K562 (cell line): Measurements from ENCODE around the gene SOBP. TPM values are rescaled to one million over a fixed set of nuclear protein-coding genes. Genes with fewer than 3 reads are reported as not detected.

Experiments
- ATAC-seq: fragments of 200-7000 bp; cut with Tn5 transposase; 3 replicates; pipeline ENCODE4 v1.9.1; 2020; ENCODE audit warnings: moderate library complexity
- BruUV-seq: library from RNA; stranded (reverse); fragments of 400-500 nt; replicated peaks from 2 replicates; lab custom pipeline; 2021; lab: Mats Ljungman, UMichigan
- CTCF ChIA-PET: fragments of 300-600 bp; formaldehyde crosslinking; extraction: SDS; loops from one replicate; lab custom pipeline; 2021; ENCODE audit warnings: low intra/inter-chr PET ratio; lab: Yijun Ruan, JAX
- POLR2A ChIA-PET: fragments of 300-600, 350-650 bp; sonication (Branson Sonifier 250); formaldehyde crosslinking; extraction: SDS; loops from one replicate; lab custom pipeline; 2021; ENCODE audit warnings: antibody characterized with exemption, inconsistent platforms; lab: Yijun Ruan, JAX
- DNase-seq, 4 experiments: peaks; one replicate each; pipeline versions ENCODE4 v3.0.0 to v3.0.0-alpha.2; 2011 to 2018; ENCODE audit warnings: low spot score in 3 of 4, mixed read lengths in 3 of 4; ENCODE audit errors: extremely low read depth in 1 of 4
- FAIRE-seq: peaks from 2 replicates; lab custom pipeline; 2011; peaks lifted over from hg19 to GRCh38; lab: Jason Lieb, UNC
- H2AFZ ChIP-seq: 2 replicates; pipeline ENCODE4 v1.6.0; 2011; ENCODE audit warnings: low read depth, low read length, control low read depth, inconsistent platforms
- H3K27ac ChIP-seq: fragments of 200-600 bp; 3 replicates; pipeline ENCODE4 v1.8.0; 2011; ENCODE audit warnings: low read depth, mild to moderate bottlenecking, control low read depth, inconsistent platforms, low read length, moderate library complexity, mixed read lengths; ENCODE audit errors: extremely low read depth
- H3K27me3 ChIP-seq, 2 experiments: fragments of 300-600 bp in 1 of 2; 2 replicates in 1 of 2; 3 replicates in 1 of 2; pipeline versions ENCODE4 v1.6.0 to v1.8.0; 2011; ENCODE audit warnings: inconsistent platforms in 2 of 2, low read length in 2 of 2, mild to moderate bottlenecking in 1 of 2, mixed read lengths in 1 of 2, moderate library complexity in 1 of 2; ENCODE audit not compliant: control insufficient read depth in 2 of 2, insufficient read depth in 2 of 2
- H3K36me3 ChIP-seq: fragments of 300-600 bp; 3 replicates; pipeline ENCODE4 v1.8.0; 2011; ENCODE audit warnings: mild to moderate bottlenecking, low read length, inconsistent platforms; ENCODE audit not compliant: control insufficient read depth, insufficient read depth
- H3K4me1 ChIP-seq, 2 experiments: fragments of 200-600 bp in 1 of 2; replicated peaks in 1 of 2; 2 replicates in 1 of 2; 3 replicates in 1 of 2; pipeline versions ENCODE4 v1.5.1 to v1.8.0; 2011; ENCODE audit warnings: inconsistent platforms in 2 of 2, low read length in 2 of 2, mild to moderate bottlenecking in 1 of 2, mixed read lengths in 1 of 2, moderate library complexity in 1 of 2; ENCODE audit not compliant: control insufficient read depth in 2 of 2, insufficient read depth in 2 of 2
- H3K4me2 ChIP-seq: 2 replicates; pipeline ENCODE4 v1.6.1; 2011; ENCODE audit warnings: low read length, control low read depth, inconsistent platforms, mixed read lengths; ENCODE audit not compliant: insufficient read depth
- H3K4me3 ChIP-seq: fragments of 200-600 bp; sonication (generic), shearing (Covaris generic); 2 replicates; pipeline ENCODE4 v1.5.1; 2016; ENCODE audit warnings: control low read depth, inconsistent platforms
- H3K79me2 ChIP-seq: fragments of 200-600 bp; 3 replicates; pipeline ENCODE4 v1.8.0; 2011; ENCODE audit warnings: low read length, inconsistent platforms; ENCODE audit not compliant: control insufficient read depth, insufficient read depth
- H3K9ac ChIP-seq, 2 experiments: 2 replicates each; pipeline versions ENCODE4 v1.6.0 to v1.6.1; 2011; ENCODE audit warnings: low read depth in 2 of 2, low read length in 2 of 2, control low read depth in 1 of 2, inconsistent platforms in 1 of 2, mild to moderate bottlenecking in 1 of 2, mixed read lengths in 1 of 2; ENCODE audit not compliant: insufficient read depth in 1 of 2
- H3K9me1 ChIP-seq: one replicate; pipeline ENCODE4 v1.6.0; 2011; ENCODE audit warnings: inconsistent platforms, mild to moderate bottlenecking, low read length, moderate library complexity; ENCODE audit not compliant: control insufficient read depth, insufficient read depth
- H3K9me3 ChIP-seq: replicated peaks from 2 replicates; pipeline ENCODE4 v1.5.1; 2011; ENCODE audit warnings: low read depth, low read length, inconsistent platforms; ENCODE audit not compliant: control insufficient read depth, insufficient read depth
- H4K20me1 ChIP-seq: replicated peaks from 2 replicates; pipeline ENCODE4 v1.6.1; 2011; ENCODE audit warnings: low read length, inconsistent platforms, mixed read lengths; ENCODE audit not compliant: control insufficient read depth, insufficient read depth
- FOSL1 ChIP-seq: fragments of 200-800 bp; sonication (Bioruptor generic); conservative IDR thresholded peaks from 2 replicates; pipeline ENCODE4 v1.6.1; 2016; ENCODE audit warnings: missing genetic modification characterization, missing compliant biosample characterization
- GTF2E2 ChIP-seq: fragments of 200-800 bp; sonication (Bioruptor generic); IDR thresholded peaks from 2 replicates; pipeline ENCODE4 v1.6.1; 2016; ENCODE audit warnings: missing genetic modification characterization, missing compliant biosample characterization
- HMGN3 ChIP-seq: IDR thresholded peaks from 2 replicates; pipeline ENCODE4 v1.6.1; 2011; ENCODE audit warnings: borderline replicate concordance, low read depth, mild to moderate bottlenecking, mixed read lengths, low read length; ENCODE audit not compliant: insufficient read length; ENCODE audit errors: extremely low read depth
- KLF1 ChIP-seq: fragments of 450-650 bp; IDR thresholded peaks from 2 replicates; pipeline ENCODE4 v1.6.1; 2016; ENCODE audit warnings: missing genetic modification characterization, missing compliant biosample characterization
- KLF6 ChIP-seq: fragments of 250-450 bp; sonication (Bioruptor Pico); IDR thresholded peaks from 2 replicates; pipeline ENCODE4 v1.4.0; 2020; ENCODE audit warnings: mild to moderate bottlenecking, moderate library complexity, borderline replicate concordance
- LEF1 ChIP-seq: fragments of 450-650 bp; IDR thresholded peaks from 2 replicates; pipeline ENCODE4 v1.6.1; 2016; ENCODE audit warnings: mild to moderate bottlenecking
- NR3C1 ChIP-seq: sonication (generic); formaldehyde crosslinking; IDR thresholded peaks from 2 replicates; pipeline ENCODE4 v1.8.1; 2022; ENCODE audit warnings: missing genetic modification reagents
- PTRF ChIP-seq: fragments of 450-650 bp; IDR thresholded peaks from 2 replicates; pipeline ENCODE4 v1.6.1; 2016; ENCODE audit warnings: mild to moderate bottlenecking, missing genetic modification characterization, missing compliant biosample characterization
- RFX1 ChIP-seq: fragments of 450-650 bp; IDR thresholded peaks from 2 replicates; pipeline ENCODE4 v1.6.1; 2016; ENCODE audit warnings: mild to moderate bottlenecking, moderate library complexity
- SMAD1 ChIP-seq: fragments of 150-350 bp; IDR thresholded peaks from 2 replicates; pipeline ENCODE4 v1.6.1; 2014; ENCODE audit warnings: low read length, low read depth; ENCODE audit not compliant: partially characterized antibody
- SMARCC2 ChIP-seq: fragments of 450-650 bp; IDR thresholded peaks from 2 replicates; pipeline ENCODE4 v1.6.1; 2017; ENCODE audit warnings: antibody characterized with exemption, moderate library complexity, mild to moderate bottlenecking, low read depth
- SUPT5H ChIP-seq: fragments of 450-650 bp; IDR thresholded peaks from 2 replicates; pipeline ENCODE4 v1.6.1; 2016
- TAF9B ChIP-seq: fragments of 450-650 bp; IDR thresholded peaks from 2 replicates; pipeline ENCODE4 v1.6.1; 2018; ENCODE audit warnings: mild to moderate bottlenecking; ENCODE audit not compliant: partially characterized antibody
- ZBTB17 ChIP-seq: fragments of 450-650 bp; formaldehyde crosslinking; IDR thresholded peaks from 2 replicates; pipeline ENCODE4 v1.4.0; 2020; ENCODE audit warnings: mild to moderate bottlenecking
- ZNF133 ChIP-seq: fragments of 250-450 bp; sonication (Bioruptor Pico); IDR thresholded peaks from 2 replicates; pipeline ENCODE4 v1.4.0; 2020; ENCODE audit warnings: mild to moderate bottlenecking
- WGBS: fragments of 100-300 bp; shearing (Covaris generic); methylation state at CpG from one replicate; pipeline ENCODE4 v1.1.6; 2016; ENCODE audit warnings: low coverage, mixed read lengths; ENCODE audit not compliant: insufficient coverage; ENCODE audit errors: missing lambda C conversion rate; 5-methylcytosine and 5-hydroxymethylcytosine counted together
- in situ Hi-C: fragments of 300-500 bp; cut with MboI; formaldehyde crosslinking; loops from 4 replicates; pipeline ENCODE4 v1.15.0; 2018; ENCODE audit warnings: inconsistent platforms, mixed read lengths
- intact Hi-C: fragments of 100-400 bp; cut with micrococcal nuclease; formaldehyde crosslinking; loops from 2 replicates; pipeline ENCODE4 v1.14.2; 2022
- polyA plus RNA-seq, 8 experiments: library from polyadenylated mRNA; depleted of rRNA in 4 of 8; stranded (reverse) in 5 of 8; unstranded in 3 of 8; fragments of >200 nt; fragmentation: Nextera tagmentation in 2 of 8; fragmentation: Illumina TruSeq in 1 of 8; extraction: Ambion mirVana in 2 of 8; extraction: Trizol in 1 of 8; gene quantifications; 2 replicates each; pipeline versions ENCODE4 v1.2.1 to v1.2.3, GENCODE V29; 2011 to 2014; ENCODE audit warnings: inconsistent platforms in 1 of 8, missing spikeins in 1 of 8
- total RNA-seq, 7 experiments: library from RNA; depleted of rRNA in 6 of 7; stranded (reverse); fragments of >200 nt in 6 of 7; fragmentation: Illumina TruSeq in 2 of 7; extraction: Trizol in 2 of 7; gene quantifications; 2 replicates each; pipeline versions ENCODE4 v1.2.1 to v1.2.3, GENCODE V29; 2011 to 2021; ENCODE audit warnings: low replicate concordance in 1 of 7
- TF ChIP-seq, protein P1 (sequence below): sonication (generic); formaldehyde crosslinking; IDR thresholded peaks from 2 replicates; pipeline ENCODE4 v1.8.1; 2023; ENCODE audit warnings: mild to moderate bottlenecking, missing genetic modification reagents, moderate library complexity
- TF ChIP-seq, protein P2 (sequence below): fragments of 450-650 bp; formaldehyde crosslinking; IDR thresholded peaks from 2 replicates; pipeline ENCODE4 v1.4.0; 2022; ENCODE audit warnings: missing genetic modification characterization

Gene SOBP
- total and polyA plus RNA-seq, 9 of the 15 experiments (the other 6 are each of a cell fraction or from before 2014, with no cell fraction given), result 0.16 TPM; not detected in 8

DNA sequence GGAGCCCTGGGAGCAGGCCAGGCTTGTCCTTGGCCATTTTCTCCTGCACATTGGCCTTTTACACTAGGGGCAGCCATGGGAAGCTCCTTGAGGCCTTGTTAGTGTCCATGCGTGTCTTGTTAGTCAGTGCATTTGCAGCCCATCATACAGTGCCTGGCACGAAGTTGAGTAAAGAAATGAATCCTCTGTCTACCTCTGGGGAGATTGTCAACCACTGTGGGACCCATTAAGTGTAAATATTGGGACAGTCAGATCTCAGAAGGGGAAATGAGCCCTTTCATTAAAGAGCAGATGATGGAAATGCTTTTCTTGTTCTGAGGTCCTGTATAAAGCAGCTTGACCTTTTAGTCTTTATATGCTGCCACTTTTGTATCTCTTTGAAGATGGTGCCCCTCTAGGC, 33.9 kb downstream of the SOBP start:
- FAIRE-seq (no peak), DNase-seq (no peak), ATAC-seq (no peak)
- Histone ChIP-seq H3K27me3 (peaks cover 8 to 22% of the 10 kb centered on the region in 2 experiments; a peak in 3 of 5 replicates), H3K9ac (no peak overlapping the region; a peak in 1 of 4 replicates), H3K27ac (no peak overlapping the region), H2AFZ (no peak overlapping the region), H3K36me3 (no peaks in the 10 kb centered on the region), H3K4me1 (no peaks in the 10 kb centered on the region), H4K20me1 (no peaks in the 10 kb centered on the region), H3K4me3 (no peak overlapping the region), H3K9me3 (no peaks in the 10 kb centered on the region), H3K4me2 (no peak overlapping the region), H3K9me1 (no peaks in the 10 kb centered on the region), H3K79me2 (no peaks in the 10 kb centered on the region)
- ChIA-PET CTCF (no interaction called here), POLR2A (no interaction called here)
- 5% methylated on average over 2 of the region's 2 CpGs for WGBS
- BruUV-seq, result no TSS peak
- in situ Hi-C loops, result no loop called here
- TF ChIP-seq, protein P1, sequence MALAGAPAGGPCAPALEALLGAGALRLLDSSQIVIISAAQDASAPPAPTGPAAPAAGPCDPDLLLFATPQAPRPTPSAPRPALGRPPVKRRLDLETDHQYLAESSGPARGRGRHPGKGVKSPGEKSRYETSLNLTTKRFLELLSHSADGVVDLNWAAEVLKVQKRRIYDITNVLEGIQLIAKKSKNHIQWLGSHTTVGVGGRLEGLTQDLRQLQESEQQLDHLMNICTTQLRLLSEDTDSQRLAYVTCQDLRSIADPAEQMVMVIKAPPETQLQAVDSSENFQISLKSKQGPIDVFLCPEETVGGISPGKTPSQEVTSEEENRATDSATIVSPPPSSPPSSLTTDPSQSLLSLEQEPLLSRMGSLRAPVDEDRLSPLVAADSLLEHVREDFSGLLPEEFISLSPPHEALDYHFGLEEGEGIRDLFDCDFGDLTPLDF (CRISPR knock-in tag), result no peak
- no peak for TF ChIP-seq SMARCC2
- no peak for TF ChIP-seq KLF1 (tag)
- no peak for TF ChIP-seq LEF1
- TF ChIP-seq HMGN3, result no peak
- intact Hi-C loops, result no loop called here

DNA sequence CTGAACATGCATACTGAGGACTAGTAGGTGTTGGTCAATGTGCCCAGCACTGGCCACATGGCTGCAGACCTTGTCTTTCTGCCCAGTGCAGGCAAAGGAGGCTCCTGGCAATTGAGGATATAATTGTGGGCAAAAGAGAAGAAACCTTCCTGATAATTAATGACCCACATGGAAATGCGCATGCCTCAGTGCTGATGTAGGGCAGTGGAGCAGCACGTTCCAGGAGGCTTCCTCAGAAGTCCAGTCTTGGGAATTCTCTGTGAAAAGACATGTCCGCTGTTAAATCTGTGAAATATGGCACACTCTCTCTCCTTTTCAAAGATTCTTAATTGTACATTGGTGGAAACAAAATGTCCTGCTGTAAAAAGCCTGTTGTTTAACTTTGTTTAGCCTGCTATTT, 34.7 kb downstream of the SOBP start:
- ChIA-PET POLR2A (no interaction called here), CTCF (no interaction called here)
- no peak overlapping the region for H3K4me3 ChIP-seq
- no peaks in the 10 kb centered on the region for H4K20me1 ChIP-seq
- no peaks in the 10 kb centered on the region for H3K36me3 ChIP-seq
- no peaks in the 10 kb centered on the region for H3K79me2 ChIP-seq
- no peak overlapping the region for H2AFZ ChIP-seq
- H3K27me3 ChIP-seq, result peaks cover 8 to 22% of the 10 kb centered on the region in 2 experiments; a peak in 3 of 5 replicates
- TF ChIP-seq KLF6 (CRISPR knock-in tag) (no peak), PTRF (no peak), RFX1 (no peak), SMAD1 (no peak), NR3C1 (CRISPR knock-in tag) (no peak), TAF9B (no peak), SUPT5H (no peak), FOSL1 (no peak), GTF2E2 (tag) (no peak), ZBTB17 (CRISPR knock-in tag) (no peak), ZNF133 (CRISPR knock-in tag) (no peak)
- TF ChIP-seq, protein P2, sequence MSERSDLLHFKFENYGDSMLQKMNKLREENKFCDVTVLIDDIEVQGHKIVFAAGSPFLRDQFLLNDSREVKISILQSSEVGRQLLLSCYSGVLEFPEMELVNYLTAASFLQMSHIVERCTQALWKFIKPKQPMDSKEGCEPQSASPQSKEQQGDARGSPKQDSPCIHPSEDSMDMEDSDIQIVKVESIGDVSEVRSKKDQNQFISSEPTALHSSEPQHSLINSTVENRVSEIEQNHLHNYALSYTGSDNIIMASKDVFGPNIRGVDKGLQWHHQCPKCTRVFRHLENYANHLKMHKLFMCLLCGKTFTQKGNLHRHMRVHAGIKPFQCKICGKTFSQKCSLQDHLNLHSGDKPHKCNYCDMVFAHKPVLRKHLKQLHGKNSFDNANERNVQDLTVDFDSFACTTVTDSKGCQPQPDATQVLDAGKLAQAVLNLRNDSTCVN (CRISPR knock-in tag), result no peak
- TF ChIP-seq, all 486 proteins: peak for 0
- Histone ChIP-seq H3K9me3 (no peaks in the 10 kb centered on the region), H3K27ac (no peak overlapping the region), H3K9ac (no peak overlapping the region), H3K4me2 (no peak overlapping the region), H3K9me1 (no peaks in the 10 kb centered on the region), H3K4me1 (no peaks in the 10 kb centered on the region)
- WGBS, result 0% methylated on average over 3 of the region's 3 CpGs
- no peak for FAIRE-seq
- in situ Hi-C loops, result no loop called here
- intact Hi-C loops, result no loop called here
- no peak for DNase-seq
- BruUV-seq, result no TSS peak
- no peak for ATAC-seq
